NCI-H510A (cell line): ENCODE results near the gene SRC.

Experiments
- DNase-seq: peaks from one replicate; lab custom pipeline; 2025; lab: John Stamatoyannopoulos, UW

The SRC gene

GRCh38 chr20:37350649-37351574, 5.0 kb downstream of the SRC start:
- DNase-seq = no peak

- DNase-seq = no peak
Observed at GRCh38 chr20:37351689-37352607, 6.0 kb downstream of the SRC start.

- no peak for DNase-seq
Observed at GRCh38 chr20:37352608-37352980, 6.7 kb downstream of the SRC start.

DNA sequence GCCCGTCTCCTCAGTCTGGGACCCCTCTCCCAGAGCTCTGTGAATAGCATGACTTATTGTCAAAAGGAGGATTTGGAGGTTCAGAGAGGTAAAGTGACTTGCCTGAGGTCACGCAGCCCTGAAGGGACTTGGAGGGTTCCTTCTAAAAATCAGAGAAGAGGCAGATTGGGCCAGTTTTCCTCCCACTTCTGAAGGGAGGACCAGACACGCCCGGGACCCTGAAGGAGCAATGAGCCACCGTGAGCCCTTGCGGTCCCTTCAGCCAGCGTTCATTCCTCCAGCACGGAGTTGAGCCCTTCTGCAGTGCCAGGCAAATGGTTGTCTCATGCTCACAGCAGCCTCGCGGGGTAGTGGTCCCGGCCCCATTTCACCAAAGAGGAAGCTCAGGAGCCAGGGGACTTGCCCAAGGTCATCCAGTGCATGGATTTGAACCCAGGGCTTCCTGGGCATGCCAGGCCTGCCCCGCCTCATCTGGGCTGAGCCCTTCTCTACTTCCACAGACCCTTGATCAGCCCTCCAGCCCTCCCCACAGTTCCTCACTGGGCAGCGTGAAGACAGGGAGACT, 7.4 kb downstream of the SRC start:
- DNase-seq = no peak

- no peak for DNase-seq
Observed at GRCh38 chr20:37354210-37355195, 8.6 kb downstream of the SRC start.

DNA sequence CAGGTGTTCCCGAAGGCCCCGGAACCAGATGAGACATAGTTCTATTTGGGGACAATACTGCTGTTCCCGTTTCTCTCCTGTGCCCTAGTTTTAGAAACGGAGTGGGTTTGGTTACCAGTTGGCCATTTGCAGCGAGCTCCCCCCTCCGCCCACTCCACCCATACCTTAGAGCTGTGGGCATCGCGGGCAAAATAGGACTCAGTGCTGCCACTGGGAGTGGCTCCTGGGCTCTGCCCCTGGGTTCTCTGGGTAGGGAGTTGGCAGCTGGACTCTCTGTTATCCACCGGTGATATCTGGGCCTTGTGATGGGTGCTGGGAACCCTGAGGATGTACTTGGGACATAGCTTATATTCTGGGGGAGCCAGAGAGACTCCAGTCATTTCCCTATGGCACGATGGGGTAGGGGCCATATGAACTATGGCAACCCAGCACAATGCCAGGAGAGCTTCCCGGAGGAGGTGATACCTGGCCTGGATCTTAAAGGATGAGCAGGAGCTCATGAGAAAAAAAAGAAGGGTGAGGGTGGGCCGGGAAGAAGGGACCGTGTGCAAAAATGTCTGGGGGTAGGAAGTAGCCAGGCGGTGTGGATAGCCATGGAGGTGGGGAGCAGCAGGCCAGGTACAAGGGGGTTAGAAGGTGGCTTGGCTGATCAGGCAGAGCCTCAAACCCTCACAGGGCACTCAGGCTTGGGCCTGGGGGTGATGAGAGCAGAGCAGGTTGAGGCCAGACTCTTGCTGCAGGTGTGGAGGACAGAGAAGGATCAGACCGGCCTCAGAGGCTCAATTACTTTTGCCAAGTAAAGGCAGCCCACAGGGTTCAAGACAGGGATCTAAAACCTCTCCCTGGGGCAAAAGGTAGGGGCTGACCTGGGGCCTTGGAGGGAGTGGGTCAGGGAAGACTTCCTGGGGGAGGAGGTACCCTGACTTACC, 9.6 kb downstream of the SRC start:
- DNase-seq = no peak

GRCh38 chr20:37356387-37356786, 10.4 kb downstream of the SRC start:
- DNase-seq = no peak

DNA sequence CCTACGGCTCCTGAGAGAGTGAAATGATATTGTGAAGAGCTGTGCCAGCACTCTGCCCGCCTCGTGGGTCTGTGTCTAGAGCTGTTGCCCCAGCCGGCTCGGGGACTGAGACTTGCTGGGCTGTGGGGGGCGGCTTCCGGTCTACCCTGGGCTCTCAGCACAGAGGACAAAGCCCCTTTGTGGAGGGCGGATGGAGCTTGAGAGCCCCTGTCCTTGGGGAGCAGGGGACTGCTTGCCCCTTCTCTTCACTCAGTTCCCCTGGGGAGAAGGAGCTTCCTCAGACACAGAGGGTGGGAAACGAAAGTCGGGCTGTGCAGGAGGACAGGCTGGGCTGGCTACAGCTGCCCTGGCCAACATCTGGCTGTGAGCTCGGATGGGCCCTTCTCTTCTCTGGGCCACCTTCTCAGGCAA, 11.0 kb downstream of the SRC start:
- no peak for DNase-seq

DNA sequence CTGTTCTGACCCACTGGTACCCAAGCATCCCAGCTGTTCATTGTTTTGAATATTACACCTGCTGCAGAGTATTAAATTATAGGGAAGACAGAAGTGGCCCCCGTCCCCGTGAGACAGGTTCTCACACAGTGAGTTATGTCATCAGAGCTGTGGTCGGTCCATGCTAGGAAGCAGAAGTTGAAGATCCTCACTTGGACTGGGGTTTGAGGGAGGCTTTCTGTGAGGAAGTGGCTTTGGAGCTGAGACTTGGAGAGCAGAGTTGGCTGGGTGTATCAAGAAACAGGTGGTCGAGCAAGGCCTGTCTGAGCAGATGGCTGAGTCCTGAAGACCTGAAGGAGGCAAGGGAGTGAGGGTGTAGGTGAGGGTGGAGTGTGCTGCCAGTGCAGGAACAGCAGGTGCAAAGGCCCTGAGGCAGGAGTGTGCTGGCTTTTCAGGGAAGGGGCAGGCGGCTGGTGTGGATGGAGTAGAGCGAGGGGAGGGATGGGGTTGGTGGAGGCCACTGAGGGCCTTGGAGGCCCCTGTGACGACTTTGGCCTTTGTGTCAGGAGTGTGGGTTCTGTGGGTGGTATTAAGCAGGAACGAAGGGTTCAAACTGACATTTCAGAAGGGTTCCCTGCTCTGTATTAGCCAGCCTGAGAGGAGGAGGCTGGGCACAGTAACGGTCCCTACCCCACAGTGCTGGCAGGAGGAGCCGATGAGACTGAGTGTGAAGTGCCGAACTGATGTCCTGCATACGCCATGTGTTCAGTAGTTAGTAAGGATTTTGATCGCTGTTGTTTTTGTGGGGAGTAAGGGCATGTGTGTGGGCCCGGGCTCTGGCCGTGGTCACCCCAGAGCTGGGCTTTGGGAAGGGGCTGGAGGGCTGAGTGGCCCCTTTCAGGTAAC, 11.8 kb downstream of the SRC start:
- no peak for DNase-seq

DNA sequence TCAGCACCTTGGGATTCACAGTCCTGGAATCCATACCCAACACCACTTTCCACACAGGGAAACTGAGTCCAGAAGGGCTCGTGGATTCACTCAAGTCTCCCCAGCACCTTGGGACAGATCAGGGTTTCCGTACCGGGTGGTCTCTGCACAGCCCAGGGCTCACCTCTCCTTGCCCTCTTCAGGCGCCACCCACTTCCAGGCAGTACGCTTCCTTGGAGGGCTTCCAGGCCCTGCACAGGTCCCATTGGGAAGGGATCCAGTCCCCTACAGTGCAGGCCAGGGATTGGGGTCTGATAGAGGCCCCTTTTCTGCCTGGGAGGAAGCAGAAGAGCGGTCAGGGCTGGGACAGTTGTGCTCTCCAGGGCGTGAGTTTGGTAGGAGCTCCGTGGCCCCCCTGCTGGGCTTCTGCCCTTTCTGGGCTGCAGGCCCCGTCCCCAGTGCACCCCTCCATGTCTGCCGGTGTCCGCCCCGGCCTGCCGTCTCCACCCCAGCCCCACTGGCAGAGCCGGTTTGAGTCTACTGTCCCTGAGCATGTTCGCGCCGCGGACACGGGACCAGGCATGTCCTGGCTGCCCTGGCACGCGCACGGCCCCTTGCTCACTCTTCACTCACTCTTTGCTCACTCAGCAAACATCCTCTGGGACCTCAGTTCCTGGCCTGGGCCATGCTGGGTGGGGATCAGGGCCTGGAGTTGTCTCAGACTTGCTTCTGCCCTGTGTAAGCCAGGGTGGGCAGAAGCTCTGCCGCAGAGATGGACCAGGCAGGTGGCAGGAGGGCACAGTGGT, 12.6 kb downstream of the SRC start:
- DNase-seq = no peak

GRCh38 chr20:37359331-37359730, 13.4 kb downstream of the SRC start:
- DNase-seq = no peak

DNA sequence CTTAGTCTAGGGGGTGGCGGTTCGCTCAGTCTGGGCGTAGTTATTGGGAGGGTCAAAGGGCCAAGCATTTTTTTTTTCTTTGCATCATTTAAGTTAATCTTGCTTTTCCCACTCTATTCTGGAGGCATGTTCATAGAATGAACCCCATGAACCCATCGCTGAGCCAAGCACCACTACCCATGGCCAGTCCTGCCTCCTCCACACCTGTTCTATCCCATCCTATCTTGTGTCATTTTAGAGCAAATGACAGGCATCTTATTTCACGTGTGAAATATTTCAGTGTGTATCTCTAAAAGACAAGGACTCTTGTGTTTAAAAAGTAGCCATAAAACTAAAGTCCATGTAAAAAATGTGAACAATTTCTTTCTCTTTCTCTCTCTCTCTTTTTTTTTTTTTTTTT, 13.9 kb downstream of the SRC start:
- DNase-seq = no peak

DNA sequence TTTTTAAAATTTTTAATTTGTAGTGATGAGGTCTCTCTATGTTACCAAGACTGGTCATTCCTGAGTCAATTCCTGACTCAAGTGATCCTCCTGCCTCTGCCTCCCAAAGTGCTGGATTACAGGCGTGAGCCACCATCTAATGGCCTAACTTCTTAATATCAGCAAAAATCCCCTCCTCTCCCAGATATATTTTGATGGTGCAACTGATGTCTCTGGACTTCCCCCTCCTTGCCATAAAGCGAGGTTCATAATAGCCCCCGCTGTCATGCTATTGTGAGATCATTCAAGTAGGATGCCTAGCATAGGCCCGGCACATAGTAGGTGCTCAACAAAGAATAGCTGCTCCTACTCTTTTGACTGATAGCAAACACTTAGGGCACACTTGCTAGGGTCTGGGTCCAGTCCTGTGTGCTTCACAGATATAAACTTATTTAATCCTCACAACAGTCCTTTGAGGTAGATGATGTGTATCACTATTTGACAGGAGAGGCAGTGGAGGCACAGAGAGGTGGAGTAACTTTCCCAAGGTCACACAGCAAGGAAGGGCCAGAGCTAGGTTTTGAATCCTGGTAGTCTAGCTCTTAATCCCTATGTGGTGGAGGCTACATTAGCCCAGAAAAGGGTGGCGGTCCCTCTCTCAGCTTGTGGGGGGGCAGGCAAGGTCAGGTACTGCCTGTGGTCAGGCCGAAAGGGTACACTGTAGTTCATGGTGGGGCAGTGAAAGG, 14.6 kb downstream of the SRC start:
- no peak for DNase-seq

DNA sequence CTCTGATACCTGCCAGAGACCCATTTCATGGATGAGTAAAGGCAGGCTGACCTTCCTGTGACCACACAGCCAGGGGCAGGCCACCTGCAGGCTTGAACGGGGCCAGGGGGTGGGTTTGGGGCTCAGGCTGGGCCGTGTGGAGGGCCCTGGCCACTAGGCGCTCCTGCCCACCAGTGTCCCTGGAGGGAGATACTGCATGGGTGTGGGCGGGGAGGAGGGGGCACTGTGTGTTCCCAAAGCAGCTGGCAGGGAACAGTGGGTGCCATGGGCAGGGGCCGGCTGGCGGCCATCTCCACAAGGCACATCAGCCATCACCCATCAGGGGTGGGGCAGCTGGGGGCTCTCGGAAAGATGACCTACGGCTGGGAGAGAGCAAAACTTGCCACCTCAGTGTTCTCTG, 15.4 kb downstream of the SRC start:
- DNase-seq = no peak

GRCh38 chr20:37362231-37362792, 16.4 kb downstream of the SRC start:
- no peak for DNase-seq

- DNase-seq = no peak
Observed at GRCh38 chr20:37362821-37363220, 16.9 kb downstream of the SRC start.

GRCh38 chr20:37363221-37364012, 17.5 kb downstream of the SRC start:
- DNase-seq = no peak
